ENCODE results near the gene RAP1GAP.

RAP1GAP gene

GRCh38 chr1:21589618-21590017 is 79.5 kb downstream of the RAP1GAP start:
- DNase-seq: no peak

GRCh38 chr1:21587602-21587953 is 81.6 kb downstream of the RAP1GAP start:
- DNase-seq: no peak

GRCh38 chr1:21586846-21587601 is 82.1 kb downstream of the RAP1GAP start:
- DNase-seq: peak; percentile 90

GRCh38 chr1:21586222-21586621 is 82.9 kb downstream of the RAP1GAP start:
- no peak for DNase-seq

- no peak for DNase-seq
Observed at GRCh38 chr1:21585037-21585436, 84.1 kb downstream of the RAP1GAP start.

GRCh38 chr1:21584096-21584495 is 85.1 kb downstream of the RAP1GAP start:
- DNase-seq: no peak

- no peak for DNase-seq
Observed at GRCh38 chr1:21579791-21580190, 89.4 kb downstream of the RAP1GAP start.

- no peak for DNase-seq
Observed at GRCh38 chr1:21577933-21578332, 91.2 kb downstream of the RAP1GAP start.

- DNase-seq: no peak
Observed at GRCh38 chr1:21577324-21577723, 91.8 kb downstream of the RAP1GAP start.

GRCh38 chr1:21576798-21577187 is 92.4 kb downstream of the RAP1GAP start:
- DNase-seq: no peak

GRCh38 chr1:21576031-21576797 is 92.9 kb downstream of the RAP1GAP start:
- DNase-seq: no peak

- DNase-seq: no peak
Observed at GRCh38 chr1:21575351-21575942, 93.7 kb downstream of the RAP1GAP start.

- DNase-seq: no peak
Observed at GRCh38 chr1:21574466-21575151, 94.5 kb downstream of the RAP1GAP start.

- DNase-seq: peak; percentile 41
Observed at GRCh38 chr1:21573971-21574465, 95.1 kb downstream of the RAP1GAP start.

- DNase-seq: no peak
Observed at GRCh38 chr1:21573475-21573874, 95.7 kb downstream of the RAP1GAP start.

GRCh38 chr1:21572735-21573277 is 96.4 kb downstream of the RAP1GAP start:
- DNase-seq: no peak

- no peak for DNase-seq
Observed at GRCh38 chr1:21572221-21572620, 96.9 kb downstream of the RAP1GAP start.

- DNase-seq: no peak
Observed at GRCh38 chr1:21570885-21571284, 98.3 kb downstream of the RAP1GAP start.

GRCh38 chr1:21570528-21570875 is 98.7 kb downstream of the RAP1GAP start:
- no peak for DNase-seq

GRCh38 chr1:21569820-21570527 is 99.2 kb downstream of the RAP1GAP start:
- DNase-seq: no peak

GRCh38 chr1:21568809-21569385 is 100.3 kb downstream of the RAP1GAP start:
- no peak for DNase-seq

Measured in NCI-H226 (cell line).